Body of pancreas (tissue), 4 donors: ENCODE results near the gene RIMS4. TPM values are rescaled to one million over a fixed set of nuclear protein-coding genes. Genes with fewer than 3 reads are reported as not detected.

ENCODE experiments used
- ATAC-seq: fragments of 150-250 bp; one replicate; pipeline ENCODE4 v1.9.1; 2016
- DNase-seq, 4 donors: peaks; one replicate each; pipeline ENCODE4 v3.0.0-alpha.2; 2019
- H3K27ac ChIP-seq, 4 donors: fragments of 200-600 bp; sonication (generic); 1 replicate in 3 of 4; 2 replicates in 1 of 4; pipeline versions ENCODE4 v1.5.1 to v1.6.1; 2016 to 2019; ENCODE audit warnings: mild to moderate bottlenecking in 1 of 4, mixed read lengths in 1 of 4, moderate library complexity in 1 of 4
- H3K27me3 ChIP-seq, 2 donors: fragments of 200-600 bp; sonication (generic); one replicate each; pipeline ENCODE4 v1.6.0; 2016; ENCODE audit warnings: mild to moderate bottlenecking in 1 of 2
- H3K36me3 ChIP-seq, 2 donors: fragments of 200-600 bp; sonication (generic); replicated peaks in 1 of 2; 2 replicates each; pipeline ENCODE4 v1.5.1; 2016; ENCODE audit warnings: low read depth in 2 of 2; ENCODE audit not compliant: insufficient read depth in 1 of 2
- H3K4me1 ChIP-seq: fragments of 200-600 bp; sonication (generic); one replicate; pipeline ENCODE4 v1.6.0; 2016
- H3K4me3 ChIP-seq, 2 donors: fragments of 200-600 bp; sonication (generic); 1 replicate in 1 of 2; 2 replicates in 1 of 2; pipeline ENCODE4 v1.5.1; 2016 to 2019
- H3K9me3 ChIP-seq, 3 donors: fragments of 200-600 bp; sonication (generic); 1 replicate in 2 of 3; 2 replicates in 1 of 3; pipeline ENCODE4 v1.5.1; 2016
- CTCF ChIP-seq, 7 experiments: fragments of 450-650 bp in 4 of 7; fragments of 200-600 bp in 3 of 7; sonication (generic) in 3 of 7; IDR thresholded peaks; one replicate each; pipeline ENCODE4 v1.5.1; 2016 to 2019; ENCODE audit warnings: antibody characterized with exemption in 7 of 7
- POLR2A ChIP-seq, 3 donors: fragments of 450-650 bp; IDR thresholded peaks; one replicate each; pipeline ENCODE4 v1.6.1; 2016; ENCODE audit warnings: antibody characterized with exemption in 3 of 3, mild to moderate bottlenecking in 2 of 3
- WGBS, 2 donors: methylation state at CpG; one replicate each; pipeline ENCODE4 v1.1.5; 2017; 5-methylcytosine and 5-hydroxymethylcytosine counted together
- intact Hi-C: fragments of 100-400 bp; cut with DNase I; formaldehyde crosslinking; loops from one replicate; pipeline ENCODE4 v1.15.1; 2023
- total RNA-seq, 2 donors: library from RNA; depleted of rRNA; stranded (reverse); fragments of >200 nt; gene quantifications; one replicate each; pipeline ENCODE4 v1.1.0, GENCODE V29; 2016

The RIMS4 gene
- total RNA-seq, 2 donors from 2014 or later: 0.26 TPM; not detected in 1

GRCh38 chr20:44756956-44757355 is 53.4 kb downstream of the RIMS4 start:
- intact Hi-C loops: no loop called here
- H3K9me3 ChIP-seq: no peaks in the 10 kb centered on the region
- DNase-seq: no peak
- H3K36me3 ChIP-seq: no peaks in the 10 kb centered on the region
- H3K4me3 ChIP-seq: no peak overlapping the region
- no peaks in the 10 kb centered on the region for H3K27me3 ChIP-seq
- no peak overlapping the region for H3K27ac ChIP-seq
- ATAC-seq: no peak
- H3K4me1 ChIP-seq: no peaks in the 10 kb centered on the region
- no peak for TF ChIP-seq CTCF (IDR thresholded peaks at IDR 0.05)
- no peak for TF ChIP-seq POLR2A (IDR thresholded peaks at IDR 0.05)
- WGBS, 2 donors: 87% methylated on average over 5 of the region's 5 CpGs; no CpG with 5 or more reads in 1 of the 2 donors

- no peaks in the 10 kb centered on the region for H3K4me1 ChIP-seq
- intact Hi-C loops: no loop called here
These were observed 54.2 kb downstream of the RIMS4 start for GRCh38 chr20:44756011-44756688.

GRCh38 chr20:44754554-44754953 is 55.8 kb downstream of the RIMS4 start:
- Histone ChIP-seq H3K27me3 (no peaks in the 10 kb centered on the region), H3K27ac (no peak overlapping the region), H3K36me3 (no peaks in the 10 kb centered on the region), H3K4me3 (no peak overlapping the region), H3K4me1 (peaks cover 6% of the 10 kb centered on the region), H3K9me3 (no peaks in the 10 kb centered on the region)
- intact Hi-C loops: loop anchor here (5.0 kb wide), 1 partner anchor 113 kb away; no protein-coding TSS in a partner anchor
- ATAC-seq (no peak), DNase-seq (no peak)
- WGBS, 2 donors: 70 to 78% methylated on average over 5 to 7 of the region's 7 CpGs
- no peak for TF ChIP-seq POLR2A (IDR thresholded peaks at IDR 0.05)
- TF ChIP-seq CTCF (IDR thresholded peaks at IDR 0.05): no peak

More at GRCh38 chr20:44756011-44756688, 54.2 kb downstream of the RIMS4 start:
- no peak for ATAC-seq
- no peak for DNase-seq
- Histone ChIP-seq H3K27ac (no peak overlapping the region), H3K27me3 (no peaks in the 10 kb centered on the region), H3K4me3 (no peak overlapping the region), H3K9me3 (no peaks in the 10 kb centered on the region), H3K36me3 (no peaks in the 10 kb centered on the region)
- no peak for TF ChIP-seq CTCF (IDR thresholded peaks at IDR 0.05)
- 77 to 91% methylated on average over 11 to 17 of the region's 18 CpGs for WGBS, 2 donors

- no peak for TF ChIP-seq CTCF (IDR thresholded peaks at IDR 0.05)
- no peak for TF ChIP-seq POLR2A (IDR thresholded peaks at IDR 0.05)
- no peak for DNase-seq
- Histone ChIP-seq H3K27me3 (no peaks in the 10 kb centered on the region), H3K4me1 (peaks cover 14% of the 10 kb centered on the region), H3K9me3 (no peaks in the 10 kb centered on the region), H3K36me3 (no peaks in the 10 kb centered on the region), H3K27ac (no peak overlapping the region), H3K4me3 (no peak overlapping the region)
- 60 to 65% methylated on average over 8 to 17 of the region's 17 CpGs for WGBS, 2 donors
- intact Hi-C loops: loop anchor here (5.0 kb wide), 1 partner anchor 115 kb away; no protein-coding TSS in a partner anchor
- ATAC-seq: no peak
These were observed 58.0 kb downstream of the RIMS4 start for GRCh38 chr20:44752099-44752931.
